GM04503 (cell line): ENCODE measurements around the gene COL7A1.

Experiments
- DNase-seq: peaks from one replicate; pipeline ENCODE4 v3.0.0-alpha.2; 2012; ENCODE audit warnings: low read depth

COL7A1 gene

GRCh38 chr3:48619541-48620524 lies 24.7 kb upstream of the COL7A1 start:
- no peak for DNase-seq

- DNase-seq = no peak
Observed at GRCh38 chr3:48617559-48617958, 22.4 kb upstream of the COL7A1 start.

GRCh38 chr3:48614044-48614443 lies 18.9 kb upstream of the COL7A1 start:
- DNase-seq = peak; percentile 68

- DNase-seq = no peak
Observed at GRCh38 chr3:48612309-48612708, 17.2 kb upstream of the COL7A1 start.

- peak; percentile 56 for DNase-seq
Observed at GRCh38 chr3:48609088-48610005, 14.2 kb upstream of the COL7A1 start, which contains the start of gene UQCRC1. UQCRC1 (minus strand) TSS chr3:48609646; CDS start chr3:48609620, 26 bp downstream.

- DNase-seq = no peak
Observed at GRCh38 chr3:48607519-48607918, 12.4 kb upstream of the COL7A1 start.

- no peak for DNase-seq
Observed at GRCh38 chr3:48601622-48601994, 6.5 kb upstream of the COL7A1 start.

- DNase-seq = no peak
Observed at GRCh38 chr3:48600711-48601621, 5.8 kb upstream of the COL7A1 start.

- DNase-seq = no peak
Observed at GRCh38 chr3:48599509-48600285, 4.6 kb upstream of the COL7A1 start.

- DNase-seq = no peak
Observed at GRCh38 chr3:48599077-48599501, 4.0 kb upstream of the COL7A1 start.

GRCh38 chr3:48598323-48599076 lies 3.4 kb upstream of the COL7A1 start:
- DNase-seq = peak; percentile 85

- no peak for DNase-seq
Observed at GRCh38 chr3:48597408-48597800, 2.3 kb upstream of the COL7A1 start.

- no peak for DNase-seq
Observed at GRCh38 chr3:48596676-48597407, 1.7 kb upstream of the COL7A1 start.

GRCh38 chr3:48596157-48596556 lies 1.0 kb upstream of the COL7A1 start:
- no peak for DNase-seq

GRCh38 chr3:48595526-48596121 lies 495 bp upstream of the COL7A1 start:
- peak; percentile 43 for DNase-seq

- DNase-seq = peak; percentile 36
Observed at GRCh38 chr3:48594417-48595049, 596 bp downstream of the COL7A1 start.

- DNase-seq = no peak
Observed at GRCh38 chr3:48593337-48593736, 1.8 kb downstream of the COL7A1 start.

GRCh38 chr3:48592519-48593087 lies 2.5 kb downstream of the COL7A1 start:
- DNase-seq = no peak
